Central memory CD4-positive, alpha-beta T cell (primary cell): ENCODE data around the gene ATP1B3.
"Not testable (repeated sequence)": the region's sequence is repeated elsewhere in the genome, so short reads cannot be mapped to it uniquely, and the experiment has no call there.

Experiments used
- DNase-seq: peaks from one replicate; pipeline ENCODE4 v3.0.0; 2022

Gene ATP1B3

DNA sequence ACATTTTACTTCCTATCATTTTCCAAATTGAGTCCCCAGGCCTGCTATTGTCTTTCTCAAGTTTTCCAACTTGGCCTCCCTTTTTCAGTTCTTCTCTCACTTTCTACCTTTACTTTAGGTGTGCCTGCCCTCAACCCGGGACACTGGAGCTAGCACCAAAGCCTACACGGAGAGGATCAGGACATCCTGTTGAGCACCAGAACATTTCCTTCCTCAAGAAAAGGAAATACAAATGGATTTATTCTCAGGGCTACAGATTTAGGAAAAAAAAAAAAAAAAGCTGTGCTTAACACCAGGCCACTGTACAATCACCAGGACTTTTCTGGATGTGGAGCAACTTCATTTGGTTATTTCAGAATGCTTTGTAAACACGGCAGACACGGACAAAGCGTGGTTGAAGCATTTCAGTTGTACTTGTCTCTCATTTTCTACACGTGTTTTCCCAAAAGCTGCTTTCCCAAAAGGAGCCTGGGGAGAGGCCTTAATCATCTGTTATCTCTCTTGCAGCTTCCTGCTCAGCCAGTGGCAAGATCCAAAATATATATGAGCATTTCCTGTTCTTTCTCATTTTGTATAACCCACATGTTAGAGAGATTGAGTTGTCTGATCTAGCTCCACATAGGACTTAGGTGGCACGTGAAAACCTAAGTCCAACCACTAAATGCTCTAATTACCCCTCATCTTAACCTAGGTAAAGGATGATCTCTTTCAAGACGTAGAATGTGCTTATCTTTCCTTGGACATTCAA, 15.5 kb upstream of the ATP1B3 start:
- no peak for DNase-seq

GRCh38 chr3:141862279-141862816, 14.1 kb upstream of the ATP1B3 start:
- DNase-seq = no peak

DNA sequence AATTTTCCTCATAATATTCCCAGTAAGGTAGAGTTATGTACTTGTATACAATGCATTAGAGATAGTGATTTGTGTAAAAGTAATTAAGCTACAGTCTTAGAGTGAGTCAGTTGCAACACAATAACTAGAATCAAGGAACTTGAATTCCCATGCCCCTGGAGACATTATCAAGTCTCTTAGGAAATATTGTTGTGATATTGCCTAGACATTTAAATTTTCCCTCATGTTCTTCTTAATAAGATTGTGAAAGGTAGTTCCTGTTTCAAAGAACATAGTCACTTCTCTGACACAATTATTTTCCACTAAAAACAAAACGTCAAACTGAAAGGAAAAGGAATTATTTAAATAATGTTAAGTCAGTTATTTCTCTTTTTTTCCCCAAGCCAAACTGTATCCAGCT, 13.0 kb upstream of the ATP1B3 start:
- DNase-seq = no peak

GRCh38 chr3:141864281-141864970, 12.0 kb upstream of the ATP1B3 start:
- DNase-seq = no peak

- no peak for DNase-seq
Measured at GRCh38 chr3:141865101-141865500, 11.3 kb upstream of the ATP1B3 start.

DNA sequence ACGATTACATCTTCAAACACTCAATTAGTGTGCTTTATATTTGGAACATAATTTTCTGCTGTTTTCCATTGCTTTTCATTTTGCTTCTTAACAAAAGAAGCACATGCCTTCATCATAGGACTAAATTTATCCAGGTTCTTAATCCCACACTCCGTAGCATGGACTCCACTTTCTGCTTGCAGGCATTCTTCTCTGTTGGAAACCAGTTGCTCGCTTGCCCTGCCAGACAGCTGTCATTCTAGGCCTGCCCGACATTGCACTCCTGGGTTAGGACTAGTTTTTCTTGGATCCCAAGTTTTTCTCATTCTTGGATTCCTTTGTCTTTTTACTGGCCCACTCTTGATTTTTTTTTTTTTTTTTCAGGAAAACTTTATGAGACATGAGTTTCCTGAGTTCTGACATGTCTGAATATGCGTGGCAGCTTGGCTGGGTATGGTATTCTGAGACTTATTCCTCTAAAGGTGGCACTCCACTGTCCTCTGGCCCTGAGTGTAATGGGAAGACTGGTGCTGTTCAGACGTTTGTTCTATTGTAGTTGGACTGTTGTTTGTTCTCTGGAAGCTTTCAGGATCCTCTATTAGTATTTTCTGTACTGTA, 6.3 kb upstream of the ATP1B3 start:
- no peak for DNase-seq

DNA sequence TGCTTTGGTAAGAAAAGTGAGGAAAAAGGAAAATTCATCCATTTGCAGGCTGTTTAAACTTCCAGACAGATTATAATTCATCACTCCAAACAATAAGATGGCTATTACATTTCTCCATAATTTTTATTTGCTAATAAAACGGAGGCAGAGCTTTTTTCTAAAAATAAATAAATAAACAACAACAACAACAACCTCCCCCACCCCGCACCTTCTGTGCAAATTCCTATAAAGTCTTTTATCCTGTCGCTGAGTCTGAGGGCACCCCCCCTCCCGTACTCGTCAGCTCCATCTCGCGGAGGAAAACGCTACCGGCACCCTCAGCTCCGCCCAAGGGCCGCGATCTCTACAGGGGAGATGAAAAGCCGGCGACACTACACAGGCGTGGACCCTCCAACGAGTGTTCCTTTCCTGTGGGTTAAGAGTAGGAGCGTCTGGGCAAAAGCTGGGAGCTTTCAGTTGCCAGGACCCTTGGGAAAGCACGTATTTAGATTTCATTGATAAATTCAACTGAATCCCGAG, 1.0 kb upstream of the ATP1B3 start:
- peak; percentile 74 for DNase-seq

DNA sequence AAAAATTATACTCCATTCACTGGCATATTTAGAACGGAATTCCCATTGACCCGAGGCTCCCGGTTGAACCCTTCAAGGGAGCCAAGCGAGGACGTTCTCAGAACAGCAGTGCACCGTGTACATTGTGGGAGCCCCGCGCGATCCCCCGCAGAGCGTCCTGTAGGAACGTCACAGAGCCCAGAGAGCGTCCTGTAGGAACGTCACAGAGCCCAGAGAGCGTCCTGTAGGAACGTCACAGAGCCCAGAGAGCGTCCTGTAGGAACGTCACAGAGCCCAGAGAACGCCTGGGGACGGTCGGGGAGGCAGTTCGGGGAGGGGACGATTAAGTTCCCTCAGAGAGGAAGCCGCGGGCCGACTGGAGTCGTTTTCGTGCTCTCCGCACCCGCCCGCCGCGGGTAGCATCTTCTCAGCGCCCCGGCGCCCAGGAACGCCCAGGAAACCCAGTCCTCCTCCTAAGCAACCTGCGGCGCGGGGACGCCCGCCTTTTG, 506 bp upstream of the ATP1B3 start:
- no peak for DNase-seq

GRCh38 chr3:141876891-141877621, 613 bp downstream of the ATP1B3 start:
- peak; percentile 45 for DNase-seq

GRCh38 chr3:141877911-141878310, 1.5 kb downstream of the ATP1B3 start:
- DNase-seq = no peak

GRCh38 chr3:141878326-141878725, 1.9 kb downstream of the ATP1B3 start:
- DNase-seq = no peak

DNA sequence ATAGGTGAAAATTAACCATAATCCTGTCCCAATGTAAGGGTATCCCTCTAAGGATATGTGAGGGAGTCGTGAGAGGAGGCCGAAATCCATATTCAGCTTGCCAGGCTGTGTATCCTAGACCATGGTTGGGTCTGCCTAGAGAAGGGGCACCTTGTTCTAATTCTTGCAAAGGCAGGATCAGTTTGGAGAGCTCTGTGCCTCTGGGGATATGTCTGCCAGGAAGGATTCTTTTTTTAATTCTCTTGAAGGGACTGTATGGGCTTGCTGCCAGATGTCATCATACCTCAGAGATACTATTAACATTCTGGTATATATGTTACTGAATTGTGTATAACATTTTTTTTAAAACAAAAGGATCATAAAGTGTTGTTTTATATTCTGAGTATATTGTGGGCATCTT, 2.4 kb downstream of the ATP1B3 start:
- DNase-seq = no peak

GRCh38 chr3:141881702-141882101, 5.3 kb downstream of the ATP1B3 start:
- DNase-seq = no peak

DNA sequence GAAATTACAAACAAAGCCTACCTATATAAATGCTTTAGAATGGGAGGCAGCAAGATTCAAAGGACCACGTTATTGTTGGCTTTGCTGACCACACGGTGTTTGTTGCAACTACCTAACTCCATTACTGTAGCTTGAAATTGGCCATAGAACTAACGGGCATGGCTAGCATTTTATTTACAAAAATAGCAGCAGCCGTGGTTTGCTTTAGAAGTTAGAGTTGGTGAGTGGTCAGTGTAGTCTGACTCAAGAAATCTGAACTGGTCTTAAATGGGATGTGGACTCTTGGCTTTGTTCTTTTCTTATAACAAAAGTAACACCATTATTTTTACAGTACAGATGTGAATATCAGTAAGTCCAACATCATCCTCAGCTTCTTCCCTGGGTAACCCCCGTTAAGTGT, 10.6 kb downstream of the ATP1B3 start:
- no peak for DNase-seq

DNA sequence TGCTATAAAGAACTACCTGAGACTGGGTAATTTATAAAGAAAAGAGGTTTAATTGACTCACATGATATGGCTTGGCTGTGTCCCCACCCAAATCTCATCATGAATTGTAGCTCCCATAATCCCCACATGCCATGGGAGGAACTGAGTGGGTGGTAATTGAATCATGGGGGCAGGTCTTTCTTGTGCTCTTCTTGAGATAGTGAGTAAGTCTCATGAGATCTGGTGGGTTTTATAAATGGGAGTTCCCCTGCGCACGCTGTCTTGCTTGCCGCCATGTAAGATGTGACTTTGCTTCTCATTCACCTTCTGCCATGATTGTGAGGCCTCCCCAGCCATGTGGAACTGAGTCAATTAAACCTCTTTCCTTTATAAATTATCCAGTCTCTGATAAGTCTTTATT, 12.1 kb downstream of the ATP1B3 start:
- DNase-seq = not testable (repeated sequence)

DNA sequence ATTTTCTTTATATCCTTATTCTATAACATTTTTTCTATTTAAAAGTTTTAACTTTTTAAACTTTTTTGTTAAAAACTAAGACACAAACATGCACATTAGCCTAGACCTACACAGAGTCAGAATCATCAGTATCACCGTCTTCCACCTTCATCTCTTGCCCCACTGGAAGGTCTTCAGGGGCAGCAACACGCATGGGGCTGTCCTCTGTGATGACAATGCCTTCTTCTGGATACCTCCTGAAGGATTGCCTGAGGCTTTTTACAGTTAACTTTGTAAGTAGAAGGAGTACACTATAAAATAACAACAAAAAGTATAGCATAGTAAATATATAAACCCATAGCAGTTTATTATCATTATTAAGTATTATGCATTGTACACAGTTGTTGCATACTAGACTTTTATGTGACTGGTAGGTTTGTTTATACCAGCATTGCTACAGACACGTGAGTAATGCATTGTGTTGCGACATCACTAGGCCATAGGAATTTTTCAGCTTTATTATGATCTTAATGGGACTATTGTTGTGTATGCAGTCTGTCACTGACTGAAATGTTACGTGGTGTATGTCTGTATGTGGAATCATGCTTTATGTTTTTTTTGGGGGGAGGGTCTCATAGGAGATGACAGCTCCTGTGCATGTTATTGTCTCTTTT, 18.2 kb downstream of the ATP1B3 start:
- no peak for DNase-seq

DNA sequence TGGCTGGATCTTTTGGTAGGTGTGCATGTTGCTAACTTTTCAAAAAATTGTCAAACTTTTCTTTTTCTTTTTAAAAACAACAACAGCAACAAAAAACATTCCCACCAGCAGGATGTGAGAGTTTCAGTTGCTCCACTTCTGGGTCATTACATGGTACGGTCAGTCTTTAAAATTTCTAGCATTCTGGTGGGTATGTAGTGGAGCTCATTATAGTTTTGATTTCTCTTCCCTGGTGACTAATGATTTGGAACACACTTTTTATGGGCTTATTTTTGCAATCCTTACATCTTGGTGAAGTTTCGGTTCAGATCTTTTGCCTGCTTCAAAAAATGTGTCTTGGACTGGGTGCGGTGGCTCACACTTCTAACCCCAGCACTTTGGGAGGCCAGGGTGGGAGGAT, 19.3 kb downstream of the ATP1B3 start:
- no peak for DNase-seq

- no peak for DNase-seq
Measured at GRCh38 chr3:141898908-141899307, 22.5 kb downstream of the ATP1B3 start.

- DNase-seq = no peak
Measured at GRCh38 chr3:141900343-141900742, 23.9 kb downstream of the ATP1B3 start.

GRCh38 chr3:141901914-141902313, 25.5 kb downstream of the ATP1B3 start:
- DNase-seq = no peak

DNA sequence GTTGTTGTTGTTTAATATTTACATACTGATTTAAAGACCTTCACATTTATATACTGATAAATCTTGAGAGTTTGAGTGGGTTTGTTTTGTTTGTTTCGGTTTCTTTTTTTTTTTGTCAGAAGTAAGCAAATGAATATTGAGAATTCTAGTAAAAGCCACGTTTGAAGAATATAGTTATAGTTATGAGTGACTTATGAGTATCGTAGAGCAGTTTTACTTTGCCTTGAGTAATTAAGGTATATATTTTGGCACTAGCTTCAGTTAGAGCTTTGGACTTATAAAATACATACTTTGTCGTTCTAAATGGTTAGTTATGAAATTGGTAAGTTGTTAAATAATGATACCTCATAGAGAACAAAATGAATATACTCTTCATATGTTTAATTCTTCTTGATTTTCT, 27.8 kb downstream of the ATP1B3 start:
- no peak for DNase-seq

DNA sequence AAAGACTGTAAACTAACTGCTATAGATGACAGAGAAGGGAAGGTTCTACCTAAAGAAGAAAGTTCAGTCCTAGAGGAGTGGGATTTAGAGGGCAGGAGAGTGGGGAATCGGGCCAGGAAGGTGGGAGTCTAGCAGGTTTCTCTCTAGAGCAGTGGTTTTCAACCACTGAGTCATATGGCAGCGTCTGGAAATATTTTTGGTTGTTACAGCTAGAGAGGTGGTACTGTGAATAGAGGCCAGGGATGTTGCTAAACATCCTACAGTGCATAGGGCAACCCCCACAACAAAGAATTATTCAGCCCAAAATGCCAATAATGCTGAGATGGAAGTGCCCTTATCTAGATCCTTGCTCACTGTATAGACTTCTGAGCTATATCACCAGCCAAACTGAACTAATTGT, 28.7 kb downstream of the ATP1B3 start:
- DNase-seq = no peak
